A549 (cell line): ENCODE measurements around the gene ZSCAN20. TPM values are rescaled to one million over a fixed set of nuclear protein-coding genes. Genes with fewer than 3 reads are reported as not detected.

Experiments used
- ATAC-seq, 2 experiments: fragments of 200-7000 bp in 1 of 2; fragments of >200 bp in 1 of 2; cut with Nextera tagmentation in 1 of 2; cut with Tn5 transposase in 1 of 2; 3 replicates each; pipeline versions ENCODE4 v1.8.0 to v1.9.1; 2018 to 2020; ENCODE audit warnings: mild to moderate bottlenecking in 1 of 2, moderate library complexity in 1 of 2
- CTCF ChIA-PET: fragments of 300-600 bp; sonication (Branson Sonifier 250); formaldehyde crosslinking; extraction: SDS; loops from one replicate; lab custom pipeline; 2021; ENCODE audit warnings: antibody characterized with exemption, inconsistent platforms; lab: Yijun Ruan, JAX
- POLR2A ChIA-PET: fragments of 350-600 bp; formaldehyde crosslinking; extraction: SDS; loops from one replicate; lab custom pipeline; 2021; ENCODE audit warnings: antibody characterized with exemption, inconsistent platforms; lab: Yijun Ruan, JAX
- DNase-seq, 2 experiments: peaks; one replicate each; pipeline versions ENCODE4 v3.0.0 to v3.0.0-alpha.2; 2011 to 2016; ENCODE audit warnings: low read depth in 1 of 2, low spot score in 1 of 2
- FAIRE-seq: peaks from 2 replicates; lab custom pipeline; 2011; peaks lifted over from hg19 to GRCh38; lab: Jason Lieb, UNC
- H3K27ac ChIP-seq, 2 experiments: fragments of >200 bp; sonication (Bioruptor Twin); formaldehyde crosslinking; 3 replicates each; pipeline ENCODE4 v1.5.1; 2016 to 2017
- H3K4me1 ChIP-seq: fragments of >200 bp; sonication (Bioruptor Twin); formaldehyde crosslinking; 3 replicates; pipeline ENCODE4 v1.6.1; 2016
- H3K4me2 ChIP-seq: fragments of >200 bp; sonication (Bioruptor Twin); formaldehyde crosslinking; 3 replicates; pipeline ENCODE4 v1.6.1; 2016
- H3K4me3 ChIP-seq: fragments of >200 bp; sonication (Bioruptor Twin); formaldehyde crosslinking; 3 replicates; pipeline ENCODE4 v1.5.1; 2016
- H3K9me3 ChIP-seq: fragments of >200 bp; sonication (Bioruptor Twin); formaldehyde crosslinking; 3 replicates; pipeline ENCODE4 v1.6.1; 2016
- CBX2 ChIP-seq: fragments of 200-600 bp; sonication (generic); IDR thresholded peaks from 2 replicates; pipeline ENCODE4 v1.6.1; 2016; ENCODE audit warnings: low read depth, mild to moderate bottlenecking, borderline replicate concordance
- CEBPB ChIP-seq, 2 experiments: fragments of >200 bp in 1 of 2; sonication (Bioruptor Twin) in 1 of 2; formaldehyde crosslinking in 1 of 2; IDR thresholded peaks; 2 replicates each; pipeline ENCODE4 v1.6.1; 2012 to 2016
- EHF ChIP-seq: fragments of 250-450 bp; sonication (Bioruptor Pico); IDR thresholded peaks from 2 replicates; pipeline ENCODE4 v1.5.0; 2020; ENCODE audit warnings: mild to moderate bottlenecking
- EHMT2 ChIP-seq: fragments of 200-600 bp; sonication (generic); IDR thresholded peaks from 2 replicates; pipeline ENCODE4 v1.6.1; 2016; ENCODE audit warnings: antibody characterized with exemption, low read depth, mild to moderate bottlenecking, moderate library complexity
- EP300 ChIP-seq, 2 experiments: fragments of >200 bp; sonication (Bioruptor Twin); formaldehyde crosslinking; IDR thresholded peaks; 2 replicates in 1 of 2; 3 replicates in 1 of 2; pipeline ENCODE4 v1.6.1; 2016 to 2017
- FOSB ChIP-seq: fragments of 250-450 bp; sonication (Bioruptor Pico); IDR thresholded peaks from 2 replicates; pipeline ENCODE4 v1.5.0; 2020; ENCODE audit warnings: mild to moderate bottlenecking, moderate library complexity
- FOXS1 ChIP-seq: fragments of 250-450 bp; sonication (Bioruptor Pico); IDR thresholded peaks from 2 replicates; pipeline ENCODE4 v1.5.0; 2020; ENCODE audit warnings: mild to moderate bottlenecking, moderate library complexity
- HDAC2 ChIP-seq: fragments of 200-600 bp; sonication (generic); IDR thresholded peaks from 2 replicates; pipeline ENCODE4 v1.6.1; 2016
- JUN ChIP-seq, 2 experiments: fragments of >200 bp; sonication (Bioruptor Twin); formaldehyde crosslinking; IDR thresholded peaks; 2 replicates in 1 of 2; 3 replicates in 1 of 2; pipeline ENCODE4 v1.6.1; 2016 to 2017
- KDM5A ChIP-seq: fragments of 200-600 bp; sonication (generic); IDR thresholded peaks from 2 replicates; pipeline ENCODE4 v1.6.1; 2016; ENCODE audit warnings: antibody characterized with exemption, mild to moderate bottlenecking
- MAFK ChIP-seq: fragments of 450-650 bp; IDR thresholded peaks from 2 replicates; pipeline ENCODE4 v1.6.1; 2014; ENCODE audit not compliant: partially characterized antibody
- MAZ ChIP-seq: fragments of 150-350 bp; IDR thresholded peaks from 2 replicates; pipeline ENCODE4 v1.6.1; 2014; ENCODE audit warnings: antibody characterized with exemption, low read depth, low read length, borderline replicate concordance
- NFE2L2 ChIP-seq: fragments of 150-350 bp; conservative IDR thresholded peaks from 2 replicates; pipeline ENCODE4 v1.6.1; 2014; ENCODE audit warnings: low read length
- NR3C1 ChIP-seq: fragments of >200 bp; sonication (Bioruptor Twin); formaldehyde crosslinking; IDR thresholded peaks from 3 replicates; pipeline ENCODE4 v1.6.1; 2017
- PHF8 ChIP-seq: fragments of 200-600 bp; sonication (generic); IDR thresholded peaks from 2 replicates; pipeline ENCODE4 v1.6.1; 2016; ENCODE audit warnings: low read depth, mild to moderate bottlenecking, antibody characterized with exemption, moderate library complexity, borderline replicate concordance
- RCOR1 ChIP-seq: fragments of 150-350 bp; IDR thresholded peaks from 2 replicates; pipeline ENCODE4 v1.6.1; 2014; ENCODE audit warnings: antibody characterized with exemption, low read length, low read depth
- RNF2 ChIP-seq: fragments of 200-600 bp; sonication (generic); IDR thresholded peaks from 2 replicates; pipeline ENCODE4 v1.6.1; 2016; ENCODE audit warnings: low read depth, mild to moderate bottlenecking, antibody characterized with exemption, moderate library complexity, borderline replicate concordance
- TFCP2L1 ChIP-seq: fragments of 250-450 bp; sonication (Bioruptor Pico); IDR thresholded peaks from 2 replicates; pipeline ENCODE4 v1.5.0; 2021; ENCODE audit warnings: mild to moderate bottlenecking
- ZFP36 ChIP-seq: fragments of 450-650 bp; IDR thresholded peaks from 2 replicates; pipeline ENCODE4 v1.6.1; 2014; ENCODE audit warnings: borderline replicate concordance; ENCODE audit not compliant: partially characterized antibody
- ZSCAN20 ChIP-seq: fragments of 250-450 bp; sonication (Bioruptor Pico); IDR thresholded peaks from 2 replicates; pipeline ENCODE4 v1.8.0; 2022; ENCODE audit warnings: mild to moderate bottlenecking, moderate library complexity
- WGBS: methylation state at CpG from one replicate; pipeline ENCODE4 v1.1.6; 2017; ENCODE audit errors: missing lambda C conversion rate; 5-methylcytosine and 5-hydroxymethylcytosine counted together
- polyA plus RNA-seq, 4 experiments: library from polyadenylated mRNA; depleted of rRNA in 3 of 4; stranded (reverse); fragments of >200 nt; fragmentation: RNase III in 1 of 4; extraction: RNeasy Plus Mini Kit Qiagen cat#74134 plus additional on column Dnase treatment in 1 of 4; gene quantifications; 2 replicates in 3 of 4; 3 replicates in 1 of 4; pipeline ENCODE4 v1.2.3, GENCODE V29; 2011 to 2017
- TF ChIP-seq, protein P1 (sequence below): fragments of >200 bp; sonication (Bioruptor Twin); formaldehyde crosslinking; IDR thresholded peaks from 3 replicates; pipeline ENCODE4 v1.5.1; 2016
- TF ChIP-seq, protein P2 (sequence below): fragments of >200 bp; sonication (Bioruptor Twin); formaldehyde crosslinking; IDR thresholded peaks from 3 replicates; pipeline ENCODE4 v1.6.1; 2016
- TF ChIP-seq, protein P3 (sequence below): fragments of 250-450 bp; sonication (Bioruptor Pico); IDR thresholded peaks from 2 replicates; pipeline ENCODE4 v1.5.0; 2021; ENCODE audit warnings: mild to moderate bottlenecking, moderate library complexity, borderline replicate concordance
- TF ChIP-seq, protein P4 (sequence below): fragments of 450-650 bp; IDR thresholded peaks from 2 replicates; pipeline ENCODE4 v1.6.1; 2014; ENCODE audit warnings: antibody characterized with exemption
- TF ChIP-seq, protein P5 (sequence below): IDR thresholded peaks from 2 replicates; pipeline ENCODE4 v1.6.1; 2012
- TF ChIP-seq, protein P6 (sequence below): fragments of 150-350 bp; IDR thresholded peaks from 2 replicates; pipeline ENCODE4 v1.6.1; 2014; ENCODE audit warnings: low read depth, mild to moderate bottlenecking, low read length

ZSCAN20 gene
- polyA plus RNA-seq, 2 of the 4 experiments (the other 2 are of a cell fraction), result 1.3 to 1.9 TPM

DNA sequence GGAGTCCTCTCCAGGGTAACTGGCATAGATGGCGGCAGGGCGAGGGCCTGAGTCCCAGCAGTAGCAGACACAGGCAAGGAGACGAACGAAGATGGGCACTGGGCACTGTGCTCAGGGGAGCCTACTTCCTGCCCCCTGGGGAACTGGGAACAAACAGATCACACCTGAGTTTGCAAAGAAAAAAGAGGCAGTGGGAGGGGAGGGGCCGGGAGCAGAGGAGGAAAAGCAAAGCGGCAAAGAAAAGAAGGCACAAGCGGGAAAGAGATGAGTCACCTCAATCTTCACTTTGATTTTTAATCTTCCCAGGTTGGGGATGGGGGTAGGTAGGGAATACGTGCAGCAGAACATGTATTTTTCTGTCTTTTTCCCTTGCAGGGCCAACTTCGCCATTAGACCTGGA lies 44.0 kb downstream of the ZSCAN20 start:
- Histone ChIP-seq H3K4me1 (no peaks in the 10 kb centered on the region), H3K9me3 (no peaks in the 10 kb centered on the region), H3K4me3 (no peak overlapping the region), H3K4me2 (no peak overlapping the region), H3K27ac (no peak overlapping the region)
- no peak for DNase-seq
- CTCF ChIA-PET, result no interaction called here
- POLR2A ChIA-PET, result no interaction called here
- no peak for FAIRE-seq
- TF ChIP-seq ZSCAN20, result no peak
- no peak for TF ChIP-seq EP300 (IDR thresholded peaks at IDR 0.05)
- TF ChIP-seq CBX2, result no peak
- TF ChIP-seq RNF2, result no peak
- no peak for TF ChIP-seq CEBPB (IDR thresholded peaks at IDR 0.05)
- no peak for TF ChIP-seq EHF (CRISPR knock-in tag)
- TF ChIP-seq ZFP36, result no peak
- TF ChIP-seq NFE2L2, result no peak
- TF ChIP-seq, protein P1, sequence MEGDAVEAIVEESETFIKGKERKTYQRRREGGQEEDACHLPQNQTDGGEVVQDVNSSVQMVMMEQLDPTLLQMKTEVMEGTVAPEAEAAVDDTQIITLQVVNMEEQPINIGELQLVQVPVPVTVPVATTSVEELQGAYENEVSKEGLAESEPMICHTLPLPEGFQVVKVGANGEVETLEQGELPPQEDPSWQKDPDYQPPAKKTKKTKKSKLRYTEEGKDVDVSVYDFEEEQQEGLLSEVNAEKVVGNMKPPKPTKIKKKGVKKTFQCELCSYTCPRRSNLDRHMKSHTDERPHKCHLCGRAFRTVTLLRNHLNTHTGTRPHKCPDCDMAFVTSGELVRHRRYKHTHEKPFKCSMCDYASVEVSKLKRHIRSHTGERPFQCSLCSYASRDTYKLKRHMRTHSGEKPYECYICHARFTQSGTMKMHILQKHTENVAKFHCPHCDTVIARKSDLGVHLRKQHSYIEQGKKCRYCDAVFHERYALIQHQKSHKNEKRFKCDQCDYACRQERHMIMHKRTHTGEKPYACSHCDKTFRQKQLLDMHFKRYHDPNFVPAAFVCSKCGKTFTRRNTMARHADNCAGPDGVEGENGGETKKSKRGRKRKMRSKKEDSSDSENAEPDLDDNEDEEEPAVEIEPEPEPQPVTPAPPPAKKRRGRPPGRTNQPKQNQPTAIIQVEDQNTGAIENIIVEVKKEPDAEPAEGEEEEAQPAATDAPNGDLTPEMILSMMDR, result no peak
- TF ChIP-seq FOXS1 (CRISPR knock-in tag), result no peak
- TF ChIP-seq JUN (IDR thresholded peaks at IDR 0.05), result no peak
- TF ChIP-seq RCOR1, result no peak
- TF ChIP-seq, protein P2, sequence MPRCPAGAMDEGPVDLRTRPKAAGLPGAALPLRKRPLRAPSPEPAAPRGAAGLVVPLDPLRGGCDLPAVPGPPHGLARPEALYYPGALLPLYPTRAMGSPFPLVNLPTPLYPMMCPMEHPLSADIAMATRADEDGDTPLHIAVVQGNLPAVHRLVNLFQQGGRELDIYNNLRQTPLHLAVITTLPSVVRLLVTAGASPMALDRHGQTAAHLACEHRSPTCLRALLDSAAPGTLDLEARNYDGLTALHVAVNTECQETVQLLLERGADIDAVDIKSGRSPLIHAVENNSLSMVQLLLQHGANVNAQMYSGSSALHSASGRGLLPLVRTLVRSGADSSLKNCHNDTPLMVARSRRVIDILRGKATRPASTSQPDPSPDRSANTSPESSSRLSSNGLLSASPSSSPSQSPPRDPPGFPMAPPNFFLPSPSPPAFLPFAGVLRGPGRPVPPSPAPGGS, result no peak
- TF ChIP-seq KDM5A, result no peak
- no peak for TF ChIP-seq EHMT2
- no peak for TF ChIP-seq PHF8
- TF ChIP-seq, protein P3, sequence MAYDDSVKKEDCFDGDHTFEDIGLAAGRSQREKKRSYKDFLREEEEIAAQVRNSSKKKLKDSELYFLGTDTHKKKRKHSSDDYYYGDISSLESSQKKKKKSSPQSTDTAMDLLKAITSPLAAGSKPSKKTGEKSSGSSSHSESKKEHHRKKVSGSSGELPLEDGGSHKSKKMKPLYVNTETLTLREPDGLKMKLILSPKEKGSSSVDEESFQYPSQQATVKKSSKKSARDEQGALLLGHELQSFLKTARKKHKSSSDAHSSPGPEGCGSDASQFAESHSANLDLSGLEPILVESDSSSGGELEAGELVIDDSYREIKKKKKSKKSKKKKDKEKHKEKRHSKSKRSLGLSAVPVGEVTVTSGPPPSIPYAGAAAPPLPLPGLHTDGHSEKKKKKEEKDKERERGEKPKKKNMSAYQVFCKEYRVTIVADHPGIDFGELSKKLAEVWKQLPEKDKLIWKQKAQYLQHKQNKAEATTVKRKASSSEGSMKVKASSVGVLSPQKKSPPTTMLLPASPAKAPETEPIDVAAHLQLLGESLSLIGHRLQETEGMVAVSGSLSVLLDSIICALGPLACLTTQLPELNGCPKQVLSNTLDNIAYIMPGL (CRISPR knock-in tag), result no peak
- TF ChIP-seq, protein P4, sequence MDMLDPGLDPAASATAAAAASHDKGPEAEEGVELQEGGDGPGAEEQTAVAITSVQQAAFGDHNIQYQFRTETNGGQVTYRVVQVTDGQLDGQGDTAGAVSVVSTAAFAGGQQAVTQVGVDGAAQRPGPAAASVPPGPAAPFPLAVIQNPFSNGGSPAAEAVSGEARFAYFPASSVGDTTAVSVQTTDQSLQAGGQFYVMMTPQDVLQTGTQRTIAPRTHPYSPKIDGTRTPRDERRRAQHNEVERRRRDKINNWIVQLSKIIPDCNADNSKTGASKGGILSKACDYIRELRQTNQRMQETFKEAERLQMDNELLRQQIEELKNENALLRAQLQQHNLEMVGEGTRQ, result no peak
- TF ChIP-seq TFCP2L1 (CRISPR knock-in tag), result no peak
- no peak for TF ChIP-seq MAZ
- no peak for ATAC-seq
- WGBS, result 52% methylated on average over 9 of the region's 9 CpGs

DNA sequence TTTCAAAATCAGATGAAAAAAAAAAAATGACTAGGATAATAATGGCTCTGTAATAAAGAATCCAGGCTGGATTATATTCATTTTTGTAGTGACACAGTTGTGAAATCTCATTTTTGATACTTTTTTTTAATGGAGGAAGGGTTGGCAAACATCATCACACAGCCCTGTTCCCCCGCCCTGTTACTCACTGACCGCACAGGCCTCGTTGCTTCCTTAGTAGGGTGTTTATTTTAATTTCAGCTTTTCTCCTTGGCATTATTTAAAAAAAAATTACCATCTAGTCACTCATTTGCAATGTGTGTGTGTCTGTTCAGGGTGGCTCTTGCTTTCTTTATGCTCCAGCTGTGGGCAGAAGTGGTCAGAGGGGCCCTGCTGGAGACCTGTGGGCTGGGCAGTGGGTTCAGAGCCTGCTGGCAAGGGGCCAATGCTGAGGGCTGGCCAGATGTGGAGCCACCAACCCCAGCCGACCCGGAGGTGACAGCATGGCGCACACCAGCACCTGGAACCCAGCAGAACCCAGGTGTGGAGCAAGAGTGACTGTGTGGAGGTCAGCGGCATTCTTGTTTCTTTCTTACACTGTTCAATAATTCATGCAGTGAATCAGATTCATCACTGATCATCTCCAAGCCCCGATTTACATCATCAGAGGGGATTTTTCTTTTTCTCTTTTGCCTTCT lies 44.6 kb downstream of the ZSCAN20 start:
- TF ChIP-seq MAFK (no peak), CEBPB (IDR thresholded peaks at IDR 0.05) (no peak), ZFP36 (no peak), NR3C1 (no peak), CBX2 (no peak), RNF2 (no peak), FOSB (no peak), TFCP2L1 (CRISPR knock-in tag) (no peak), HDAC2 (no peak)
- TF ChIP-seq, protein P5, sequence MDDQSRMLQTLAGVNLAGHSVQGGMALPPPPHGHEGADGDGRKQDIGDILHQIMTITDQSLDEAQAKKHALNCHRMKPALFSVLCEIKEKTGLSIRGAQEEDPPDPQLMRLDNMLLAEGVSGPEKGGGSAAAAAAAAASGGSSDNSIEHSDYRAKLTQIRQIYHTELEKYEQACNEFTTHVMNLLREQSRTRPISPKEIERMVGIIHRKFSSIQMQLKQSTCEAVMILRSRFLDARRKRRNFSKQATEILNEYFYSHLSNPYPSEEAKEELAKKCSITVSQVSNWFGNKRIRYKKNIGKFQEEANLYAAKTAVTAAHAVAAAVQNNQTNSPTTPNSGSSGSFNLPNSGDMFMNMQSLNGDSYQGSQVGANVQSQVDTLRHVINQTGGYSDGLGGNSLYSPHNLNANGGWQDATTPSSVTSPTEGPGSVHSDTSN, result no peak
- TF ChIP-seq, protein P6, sequence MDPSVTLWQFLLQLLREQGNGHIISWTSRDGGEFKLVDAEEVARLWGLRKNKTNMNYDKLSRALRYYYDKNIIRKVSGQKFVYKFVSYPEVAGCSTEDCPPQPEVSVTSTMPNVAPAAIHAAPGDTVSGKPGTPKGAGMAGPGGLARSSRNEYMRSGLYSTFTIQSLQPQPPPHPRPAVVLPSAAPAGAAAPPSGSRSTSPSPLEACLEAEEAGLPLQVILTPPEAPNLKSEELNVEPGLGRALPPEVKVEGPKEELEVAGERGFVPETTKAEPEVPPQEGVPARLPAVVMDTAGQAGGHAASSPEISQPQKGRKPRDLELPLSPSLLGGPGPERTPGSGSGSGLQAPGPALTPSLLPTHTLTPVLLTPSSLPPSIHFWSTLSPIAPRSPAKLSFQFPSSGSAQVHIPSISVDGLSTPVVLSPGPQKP, result no peak
- TF ChIP-seq, all 56 proteins: peak for 0
- H3K9me3 ChIP-seq, result no peaks in the 10 kb centered on the region
- no peak for DNase-seq
- H3K4me1 ChIP-seq, result no peaks in the 10 kb centered on the region
- FAIRE-seq, result no peak
- no peak overlapping the region for H3K4me3 ChIP-seq
- H3K27ac ChIP-seq, result no peak overlapping the region
- ChIA-PET POLR2A (no interaction called here), CTCF (no interaction called here)
- WGBS, result 39% methylated on average over 8 of the region's 8 CpGs
- ATAC-seq, result no peak
- no peak overlapping the region for H3K4me2 ChIP-seq
